Lung microvascular endothelial cell (primary cell): ENCODE measurements around the gene TRA2A. TPM values are rescaled to one million over a fixed set of nuclear protein-coding genes. Genes with fewer than 3 reads are reported as not detected.
"Not testable (repeated sequence)": the region's sequence is repeated elsewhere in the genome, so short reads cannot be mapped to it uniquely, and the experiment has no call there.

ENCODE experiments used
- DNase-seq, 2 donors: peaks; one replicate each; pipeline versions ENCODE4 v3.0.0 to v3.0.0-alpha.2; 2010; ENCODE audit warnings: low read depth in 2 of 2
- total RNA-seq: library from RNA; depleted of rRNA; stranded (reverse); fragments of >200 nt; gene quantifications from 2 replicates; pipeline ENCODE4 v1.2.1, GENCODE V29; 2014

The TRA2A gene
- total RNA-seq, result 20.3 and 28.8 TPM in 2 replicates

DNA sequence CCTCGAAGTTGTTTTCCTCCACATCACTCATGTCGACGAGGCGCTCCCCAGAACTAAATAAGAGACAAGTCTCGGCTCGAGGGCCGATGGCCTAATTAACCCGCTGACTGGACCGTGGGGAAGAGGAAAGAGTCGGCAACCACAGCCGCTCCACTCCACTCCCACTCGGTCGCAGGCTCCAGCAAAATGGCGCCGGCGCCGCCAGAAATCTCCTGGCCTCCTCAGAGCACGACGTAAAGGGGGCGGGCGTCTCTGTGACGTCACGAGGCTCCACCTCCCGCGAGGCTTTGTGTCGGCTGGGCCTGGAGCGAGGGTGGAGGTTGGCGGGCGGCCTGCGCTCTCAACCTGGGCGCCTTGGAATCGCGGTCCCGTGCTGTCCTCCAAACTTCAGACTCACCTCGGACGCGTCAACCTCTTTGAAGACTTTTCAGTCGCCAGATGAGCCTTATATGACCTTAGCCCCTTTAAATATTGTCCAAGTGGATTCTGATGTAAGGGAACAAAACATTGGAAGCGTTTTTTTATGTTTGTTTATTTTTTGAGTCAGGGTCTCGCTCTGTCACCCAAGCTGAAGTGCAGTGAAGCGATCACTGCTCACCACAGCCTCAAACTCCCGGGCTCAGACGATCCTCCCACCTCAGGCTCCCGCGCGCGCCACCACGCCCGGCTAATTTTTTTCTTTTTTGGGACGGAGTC, at the start of gene TRA2A:
Gene TRA2A (minus strand): TSS at position 188 of the 696 bp plus-strand sequence. CDS start 157 bp downstream, at position 31.
- DNase-seq, result peak; percentile 95 to 98

DNA sequence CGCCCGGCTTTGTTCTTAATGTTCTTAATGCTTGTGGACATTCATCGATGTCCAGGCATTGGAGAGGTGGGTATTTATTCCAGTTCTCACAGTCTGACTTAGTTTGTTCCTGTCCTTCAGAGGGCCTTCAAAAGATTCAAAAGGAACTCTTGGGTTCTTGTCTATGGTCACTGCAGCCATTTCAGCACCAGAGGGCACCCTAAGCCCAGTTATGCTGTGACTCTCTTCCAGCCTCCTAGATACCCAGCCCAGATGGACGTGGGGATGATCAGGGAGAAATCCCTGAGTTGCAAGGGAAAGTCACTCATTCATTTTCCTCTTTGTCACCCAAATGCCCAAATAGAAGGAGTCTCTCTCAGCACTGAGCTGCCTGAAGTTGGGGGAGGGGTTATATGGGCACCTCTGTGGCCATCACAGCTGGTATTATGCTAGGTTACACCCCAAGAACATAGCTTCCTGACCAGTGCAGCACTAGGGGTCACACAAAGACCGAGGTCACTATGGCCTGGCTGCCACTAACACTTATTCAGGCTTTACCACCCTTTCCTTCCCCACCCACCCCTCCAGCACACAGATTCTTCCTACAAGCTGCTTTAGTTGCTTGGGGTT, 38.9 kb upstream of the TRA2A start:
- DNase-seq, result peak; percentile 79 to 84

DNA sequence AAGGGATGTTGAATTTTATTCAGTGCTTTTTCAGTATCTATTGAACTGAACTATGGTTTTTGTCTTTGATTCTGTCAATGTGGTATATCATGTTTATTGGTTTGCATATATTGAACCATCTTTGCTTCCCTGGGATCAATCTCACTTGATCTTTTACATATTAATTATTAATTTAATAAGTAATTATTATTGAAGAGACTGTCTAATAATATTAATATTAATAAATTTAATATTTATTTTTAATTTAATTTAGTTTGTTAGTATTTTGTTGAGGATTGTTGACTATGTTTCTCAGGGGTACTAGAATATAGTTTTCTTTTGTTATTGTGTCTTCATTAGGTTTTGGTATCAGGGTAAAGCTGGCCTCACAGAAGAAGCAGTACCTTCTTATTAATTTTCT, 26.5 kb upstream of the TRA2A start:
- DNase-seq, result no peak

DNA sequence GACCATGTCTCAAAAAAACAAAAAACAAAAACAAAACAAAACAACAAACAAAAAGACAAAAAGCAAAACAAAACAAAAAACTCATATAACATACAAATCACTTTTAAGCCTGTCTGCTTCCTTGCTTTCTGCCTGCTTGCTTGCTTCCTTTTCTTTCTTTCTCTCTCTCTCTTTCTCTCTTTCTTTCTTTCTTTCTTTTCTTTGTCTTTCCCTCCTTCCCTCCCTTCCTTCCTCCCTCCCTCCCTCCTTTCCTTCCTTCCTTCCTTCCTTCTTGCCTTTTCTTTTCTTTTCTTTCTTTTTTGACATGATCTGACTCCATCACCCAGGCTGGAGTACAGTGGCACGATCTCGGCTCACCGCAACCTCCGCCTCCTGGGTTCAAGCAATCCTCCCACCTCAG, 15.9 kb upstream of the TRA2A start:
- no peak for DNase-seq

DNA sequence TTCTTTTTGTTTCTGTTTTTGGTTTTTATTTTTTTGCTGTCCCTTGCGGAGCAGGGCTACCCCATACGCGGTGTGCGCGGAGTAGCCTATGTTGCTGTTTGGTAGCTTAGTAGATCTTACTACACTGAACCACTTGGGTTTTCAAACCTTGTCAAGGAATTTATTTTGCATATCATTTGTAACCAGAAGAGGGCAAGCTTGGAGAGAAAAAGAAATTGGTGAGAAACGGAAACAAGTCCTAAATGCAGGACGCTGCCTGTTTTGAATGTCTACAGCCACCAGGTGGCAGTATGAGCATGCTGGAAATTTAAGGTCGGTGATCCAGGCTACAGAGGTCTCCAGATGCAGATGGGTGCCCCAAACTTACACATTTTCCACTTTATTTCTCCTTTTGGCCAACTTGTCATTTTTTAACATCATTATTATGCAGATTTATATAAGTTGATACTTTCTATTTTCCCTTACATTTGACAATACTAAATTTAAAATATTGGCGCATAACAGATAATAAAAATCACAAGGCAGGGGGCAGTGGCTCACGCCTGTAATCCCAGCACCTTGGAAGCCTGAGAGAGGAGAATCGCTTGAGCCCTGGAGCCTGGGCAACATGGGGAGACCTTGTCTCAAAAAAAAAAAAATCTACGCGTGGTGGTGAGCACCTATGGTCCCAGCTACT, 15.3 kb upstream of the TRA2A start:
- peak; percentile 87 to 90 for DNase-seq

DNA sequence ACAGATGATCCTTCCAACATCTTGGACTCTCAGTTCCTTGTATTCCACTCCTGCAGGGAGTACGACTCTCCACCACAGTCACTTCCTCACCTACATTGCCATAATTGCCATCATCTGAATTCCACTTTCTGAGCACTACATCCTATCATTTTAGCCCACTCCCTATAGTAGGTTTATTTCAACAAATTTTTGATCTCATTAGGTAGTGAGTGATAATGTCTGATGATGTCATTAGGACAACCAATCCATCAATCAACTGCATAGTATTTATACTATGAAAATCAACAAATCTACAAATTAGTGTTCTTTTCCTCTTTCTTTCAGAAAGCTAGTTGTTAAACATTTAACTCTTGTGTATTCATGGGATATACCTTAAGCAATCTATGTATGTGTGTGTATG, 13.7 kb upstream of the TRA2A start:
- DNase-seq, result no peak

DNA sequence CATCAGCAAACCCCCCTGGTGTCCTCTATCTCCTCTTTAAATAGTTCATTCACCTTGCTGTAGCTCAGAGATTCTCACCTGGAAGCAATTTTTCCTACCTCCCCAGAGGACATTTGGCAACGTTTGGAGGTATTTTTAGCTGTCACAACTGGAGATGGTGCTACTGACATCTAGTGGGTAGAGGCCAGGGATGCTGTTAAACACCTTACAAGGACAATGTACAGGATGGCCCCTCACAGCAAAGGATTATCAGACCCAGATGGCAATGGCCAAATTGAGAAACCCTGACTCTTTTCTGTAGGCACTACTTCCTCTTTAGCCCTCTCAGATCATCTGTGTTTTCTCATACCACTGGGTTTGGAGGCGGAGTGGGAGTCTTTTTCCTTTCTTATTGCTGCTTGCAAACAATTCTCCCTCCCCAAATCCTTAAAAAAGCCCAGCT, 13.2 kb upstream of the TRA2A start:
- peak; percentile 56 to 58 for DNase-seq

DNA sequence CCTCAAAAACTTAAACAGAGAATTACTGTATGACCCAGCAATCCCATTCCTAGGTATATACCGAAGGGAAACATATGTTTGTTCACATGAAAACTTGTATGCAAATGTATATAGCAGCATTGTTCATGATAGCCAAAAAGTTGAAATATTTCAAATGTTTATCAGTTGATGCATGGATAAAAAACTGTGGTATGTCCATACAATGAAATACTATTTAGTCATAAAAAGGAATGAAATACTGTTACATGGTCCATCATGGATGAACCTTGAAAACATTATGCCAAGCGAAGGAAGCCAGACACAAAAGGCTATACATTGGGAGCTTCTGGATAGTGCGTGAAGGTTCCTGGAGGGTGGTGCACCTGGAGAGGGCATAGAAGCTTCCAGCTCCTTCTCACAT, 11.0 kb upstream of the TRA2A start:
- no peak for DNase-seq

DNA sequence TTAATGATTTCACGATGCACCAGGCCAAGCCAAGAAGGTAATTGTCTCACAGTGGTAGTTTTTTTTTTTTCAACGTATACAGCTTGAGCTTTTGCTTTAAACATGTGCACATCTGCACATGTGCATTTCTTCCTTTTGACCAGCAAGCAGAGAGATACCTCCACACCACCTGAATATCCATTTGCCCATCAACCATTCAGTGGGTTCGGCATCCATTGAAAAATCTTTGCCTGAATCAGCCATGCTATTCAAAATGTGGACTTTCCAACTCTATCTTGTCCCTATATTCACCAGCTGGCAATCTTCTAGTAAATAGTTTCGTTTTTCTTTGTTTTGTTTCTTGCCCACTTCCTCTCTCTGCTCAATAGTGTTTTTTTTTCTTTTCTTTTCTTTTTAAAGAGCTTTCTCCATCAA, 7.7 kb upstream of the TRA2A start:
- DNase-seq, result no peak

DNA sequence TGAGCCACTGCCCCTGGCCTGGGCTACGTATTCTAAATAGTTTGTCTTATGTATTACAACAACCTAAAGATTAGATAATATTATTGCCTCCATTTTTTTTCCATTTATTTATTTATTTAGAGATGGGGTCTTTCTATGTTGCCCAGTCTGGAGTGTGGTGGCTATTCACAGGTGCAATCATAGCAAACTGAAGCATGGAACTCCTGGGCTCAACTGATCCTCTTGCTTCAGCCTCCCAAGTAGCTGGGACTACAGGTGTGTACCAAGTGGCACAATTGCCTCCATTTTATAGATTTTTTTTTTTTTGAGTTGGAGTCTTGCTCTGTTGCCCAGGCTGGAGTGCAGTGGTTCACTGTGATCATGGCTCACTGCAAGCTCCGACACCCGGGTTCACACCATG, 6.5 kb upstream of the TRA2A start:
- DNase-seq, result no peak

DNA sequence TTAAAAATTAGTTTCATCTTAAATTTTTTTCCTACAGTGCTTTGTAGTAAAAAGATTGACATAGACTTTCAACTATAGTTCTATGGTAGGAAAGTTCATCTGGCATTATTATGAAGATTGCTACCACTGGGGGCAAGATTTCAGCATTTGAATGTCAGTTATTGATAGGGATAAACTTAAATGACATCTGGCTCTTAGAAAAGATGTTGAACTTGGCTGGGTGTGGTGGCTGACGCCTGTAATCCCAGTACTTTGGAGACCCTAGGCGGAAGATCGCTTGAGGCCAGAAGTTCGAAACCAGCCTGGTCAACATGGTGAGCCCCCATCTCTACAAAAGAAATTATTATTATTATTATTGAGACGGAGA, 1.4 kb upstream of the TRA2A start:
- no peak for DNase-seq

DNA sequence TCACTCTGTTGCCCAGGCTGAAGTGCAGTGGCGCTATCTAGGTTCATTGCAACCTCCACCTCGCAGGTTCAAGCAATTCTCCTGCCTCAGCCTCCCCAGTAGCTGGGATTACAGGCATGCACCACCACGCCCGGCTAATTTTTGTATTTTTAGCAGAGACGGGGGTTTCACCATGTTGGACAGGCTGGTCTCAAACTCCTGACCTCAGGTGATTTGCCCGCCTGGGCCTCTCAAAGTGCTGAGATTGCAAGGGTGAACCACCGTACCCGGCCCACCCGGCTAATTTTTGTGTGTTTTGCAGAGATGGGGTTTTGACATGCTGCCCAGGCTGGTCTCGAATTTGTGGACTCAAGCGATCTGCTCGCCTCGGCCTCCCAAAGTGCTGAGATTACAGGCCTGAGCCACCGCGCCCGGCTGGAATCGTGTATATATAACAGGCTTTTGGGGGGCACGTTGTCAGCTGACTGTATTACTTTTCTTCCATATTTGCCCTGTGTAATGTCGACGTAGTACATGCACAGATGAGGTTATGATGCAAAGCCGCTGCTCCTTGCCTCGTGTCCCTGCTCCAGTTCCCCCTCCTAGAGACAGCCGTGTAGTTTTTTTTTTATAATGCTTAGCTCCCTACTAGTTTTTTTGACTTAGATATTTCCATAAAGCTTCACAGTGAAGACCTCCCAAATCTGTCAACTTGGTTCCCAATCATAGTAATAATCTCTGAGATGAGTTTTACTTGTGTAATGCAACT, 883 bp upstream of the TRA2A start:
- DNase-seq, result no peak

DNA sequence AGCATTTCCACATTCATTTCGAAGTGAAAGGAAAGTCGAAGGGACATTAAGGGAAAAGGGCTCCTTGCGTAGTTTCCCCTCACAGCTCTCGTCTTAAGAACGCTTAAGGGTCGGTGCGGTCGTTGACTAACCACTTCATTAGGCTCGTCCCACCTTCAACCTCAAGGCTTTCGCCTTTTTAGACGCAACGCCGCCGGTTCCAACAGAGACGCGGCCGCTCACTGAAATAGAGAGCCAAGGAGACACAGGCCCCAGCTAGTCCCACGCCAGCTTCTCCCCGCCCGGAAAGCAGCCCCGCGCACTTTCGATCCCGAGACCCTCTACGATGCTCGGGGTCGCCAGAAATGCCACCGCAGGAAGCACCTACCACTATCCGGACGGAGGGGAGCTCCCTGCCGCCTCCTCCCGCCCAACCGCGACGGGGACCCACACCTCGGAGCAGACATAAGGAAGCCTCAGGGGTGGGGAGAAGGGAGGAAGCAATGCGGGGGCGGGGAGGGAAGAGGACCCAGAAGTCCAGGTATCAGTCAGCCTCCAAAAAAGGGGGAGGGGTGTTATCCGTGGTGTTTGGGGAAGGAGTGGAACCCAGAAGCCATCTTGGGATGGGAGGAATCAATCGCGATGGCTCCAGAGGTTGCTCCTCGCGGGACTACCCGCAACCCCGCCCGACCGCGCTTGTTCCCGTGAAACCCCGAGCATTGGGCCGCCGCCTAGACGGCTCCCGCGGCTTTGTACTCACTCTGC, 559 bp downstream of the TRA2A start:
- DNase-seq, result peak; percentile 65 to 68

DNA sequence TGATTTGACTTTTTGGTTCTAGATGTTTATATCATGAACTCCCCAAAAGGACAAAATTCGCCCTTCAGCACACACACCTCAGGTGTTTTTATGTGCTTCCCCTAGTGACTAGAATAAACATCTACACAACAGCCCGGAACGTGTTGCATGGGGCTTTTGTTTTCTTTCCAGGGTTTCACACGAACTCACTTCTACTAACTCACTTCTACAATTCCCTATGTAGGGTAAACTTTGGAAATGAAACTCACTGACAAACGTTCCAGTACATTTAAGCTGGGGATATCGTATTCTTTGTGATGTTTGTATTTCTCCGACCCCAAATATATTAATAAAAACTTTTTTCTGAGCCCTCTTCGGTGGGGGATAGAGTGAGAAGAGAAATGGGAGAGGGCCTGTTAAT, 1.4 kb downstream of the TRA2A start:
- peak; percentile 66 to 79 for DNase-seq

DNA sequence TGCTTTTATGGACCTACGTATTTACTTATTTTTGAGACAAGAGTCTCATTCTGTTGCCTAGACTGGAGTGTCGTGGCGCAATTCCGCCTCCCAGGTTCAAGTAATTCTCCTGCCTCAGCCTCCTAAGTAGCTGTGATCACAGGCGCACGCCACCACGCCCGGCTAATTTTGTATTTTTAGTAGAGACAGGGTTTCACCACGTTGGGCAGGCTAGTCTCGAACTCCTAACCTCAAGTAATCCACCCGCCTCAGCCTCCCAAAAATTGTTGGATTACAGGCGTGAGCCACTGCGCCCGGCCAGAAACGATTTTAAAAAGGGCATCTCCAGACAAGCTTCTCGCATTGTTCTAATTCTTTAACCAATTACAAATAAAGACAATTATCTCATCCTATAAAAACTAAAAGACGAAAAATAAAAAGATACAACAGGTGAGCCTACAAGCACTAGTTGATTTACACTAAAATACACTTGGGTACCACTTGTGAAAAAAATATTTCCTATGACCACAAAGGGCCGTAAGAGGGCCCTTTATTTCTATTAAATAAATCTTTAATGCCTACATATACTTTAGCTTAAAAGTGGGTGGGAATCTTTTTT, 2.4 kb downstream of the TRA2A start:
- DNase-seq, result no peak

DNA sequence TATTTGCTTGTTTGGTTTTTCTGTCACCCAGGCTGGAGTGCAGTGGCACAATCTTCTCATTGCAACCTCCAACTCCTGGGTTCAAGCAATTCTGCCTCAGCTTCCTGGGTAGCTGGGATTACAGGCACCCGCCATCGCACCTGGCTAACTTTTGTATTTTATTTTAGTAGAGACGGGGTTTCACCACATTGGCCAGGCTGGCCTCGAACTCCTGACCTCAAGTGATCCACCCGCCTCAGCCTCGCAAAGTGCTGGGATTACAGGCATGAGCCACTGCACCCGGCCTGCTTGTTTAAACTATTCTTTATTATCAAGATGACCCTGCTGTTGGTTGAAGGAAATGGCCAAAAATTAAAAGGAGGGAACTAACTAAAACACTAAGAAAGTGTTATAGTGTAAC, 6.2 kb downstream of the TRA2A start:
- DNase-seq, result not testable (repeated sequence)

DNA sequence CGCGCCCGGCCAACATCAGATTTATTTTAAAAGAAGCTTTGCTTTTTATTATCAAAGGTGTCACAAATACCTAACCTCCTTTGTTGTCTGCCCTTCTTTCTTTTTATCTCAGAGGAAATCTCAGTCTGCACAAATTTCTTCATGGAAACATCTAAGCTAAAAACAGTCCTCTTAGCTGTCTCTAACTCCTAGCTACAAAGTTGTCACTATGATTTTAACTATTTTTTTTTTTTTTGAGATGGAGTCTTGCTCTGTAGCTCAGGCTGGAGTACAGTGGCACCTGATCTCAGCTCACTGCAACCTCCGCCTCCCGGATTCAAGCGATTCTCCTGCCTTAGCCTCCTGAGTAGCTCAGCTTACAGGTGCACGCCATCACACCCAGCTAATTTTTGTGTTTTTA, 7.3 kb downstream of the TRA2A start:
- DNase-seq, result no peak

DNA sequence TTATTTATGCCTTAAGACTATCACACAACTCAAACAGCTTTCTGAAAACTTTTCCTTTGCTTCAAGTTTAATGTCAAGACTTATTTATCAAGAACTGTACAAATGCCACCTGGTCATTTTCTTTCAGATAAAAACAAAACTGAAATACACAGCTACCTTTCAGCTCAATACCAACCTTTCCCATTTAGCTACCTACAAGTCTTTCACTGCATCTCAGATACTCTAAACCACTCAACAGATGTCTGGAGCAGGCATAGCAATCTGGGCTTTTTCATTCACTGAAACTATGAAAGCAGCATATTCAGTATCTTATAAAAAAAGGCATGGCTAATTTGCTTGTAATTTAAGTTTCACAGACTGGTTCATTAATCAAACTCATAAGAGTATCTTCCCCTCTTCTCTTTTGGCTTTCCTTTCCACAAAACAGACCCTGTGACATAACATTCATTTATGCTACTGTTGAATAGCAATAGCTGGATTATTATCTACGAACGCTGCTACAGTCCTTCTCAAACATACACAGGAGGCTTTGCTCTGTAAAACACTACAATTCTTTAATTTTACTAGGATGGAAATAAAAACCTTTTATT, 8.2 kb downstream of the TRA2A start:
- DNase-seq, result no peak

DNA sequence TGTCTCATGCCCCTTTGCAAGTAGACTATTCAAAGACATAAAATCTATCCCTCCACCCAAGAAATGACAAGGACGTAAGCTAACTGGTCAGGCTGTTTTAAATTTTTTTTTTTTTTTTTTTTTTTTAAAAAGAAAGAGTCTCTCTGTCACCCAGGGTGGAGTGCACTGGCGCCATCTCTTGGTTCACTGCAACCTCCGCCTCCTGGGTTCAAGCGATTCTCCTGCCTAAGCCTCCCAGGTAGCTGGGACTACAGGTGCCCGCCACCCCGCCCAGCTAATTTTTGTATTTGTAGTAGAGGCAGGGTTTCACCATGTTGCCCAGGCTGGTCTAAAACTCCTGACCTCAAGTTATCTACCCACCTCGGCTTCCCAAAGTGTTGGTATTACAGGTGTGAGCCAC, 11.2 kb downstream of the TRA2A start:
- no peak for DNase-seq

DNA sequence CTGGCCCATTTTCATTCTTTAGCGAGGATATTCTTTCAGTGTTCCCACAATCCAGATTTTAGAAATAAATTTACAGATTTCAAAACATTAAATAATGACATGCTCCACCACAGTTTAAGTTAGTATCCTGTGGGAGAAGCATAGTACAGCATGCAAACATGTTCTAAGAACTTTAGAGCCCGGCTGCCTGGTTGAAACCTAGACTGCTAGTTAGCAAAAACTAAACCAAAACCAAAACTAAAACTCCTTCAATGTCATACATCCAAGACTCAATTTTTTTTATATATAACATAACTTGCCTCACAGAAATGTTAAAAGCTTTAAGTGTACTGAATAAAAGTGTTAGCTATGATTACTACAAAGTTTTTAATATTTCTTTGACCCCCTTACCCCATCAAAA, 17.0 kb downstream of the TRA2A start:
- DNase-seq, result no peak

DNA sequence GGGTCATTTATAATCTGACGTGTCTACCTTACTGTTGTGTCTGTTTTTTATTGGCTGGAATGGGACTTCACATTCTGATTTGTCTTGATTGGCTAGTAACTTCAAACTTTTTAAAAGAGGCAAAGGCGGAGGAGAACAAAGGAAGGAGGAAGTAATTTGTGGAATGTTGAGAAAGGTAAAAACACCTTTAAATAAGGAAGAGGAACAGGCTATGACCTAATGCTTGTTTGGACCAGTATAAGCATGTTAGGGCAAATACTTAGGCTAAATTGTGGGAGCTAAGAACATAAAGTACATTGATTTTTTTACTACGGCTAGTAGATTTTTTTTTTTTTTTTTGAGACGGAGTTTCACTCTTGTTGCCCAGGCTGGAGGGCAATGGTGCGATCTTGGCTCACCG, 18.0 kb downstream of the TRA2A start:
- not testable (repeated sequence) for DNase-seq
